Stimulated activated CD8-positive, alpha-beta memory T cell treated with anti-CD3 and anti-CD28 coated beads, Interleukin-7, amount 100 ng/mL, for 1 hour (primary cell): ENCODE data around the gene CCR1.
"Not testable (repeated sequence)": the region's sequence is repeated elsewhere in the genome, so short reads cannot be mapped to it uniquely, and the experiment has no call there.

Experiments
- DNase-seq, 2 donors: peaks; one replicate each; pipeline ENCODE4 v3.0.0-alpha.2; 2020; ENCODE audit warnings: low read depth in 2 of 2

Gene CCR1

GRCh38 chr3:46168583-46169345 lies 39.3 kb downstream of the CCR1 start:
- no peak for DNase-seq

DNA sequence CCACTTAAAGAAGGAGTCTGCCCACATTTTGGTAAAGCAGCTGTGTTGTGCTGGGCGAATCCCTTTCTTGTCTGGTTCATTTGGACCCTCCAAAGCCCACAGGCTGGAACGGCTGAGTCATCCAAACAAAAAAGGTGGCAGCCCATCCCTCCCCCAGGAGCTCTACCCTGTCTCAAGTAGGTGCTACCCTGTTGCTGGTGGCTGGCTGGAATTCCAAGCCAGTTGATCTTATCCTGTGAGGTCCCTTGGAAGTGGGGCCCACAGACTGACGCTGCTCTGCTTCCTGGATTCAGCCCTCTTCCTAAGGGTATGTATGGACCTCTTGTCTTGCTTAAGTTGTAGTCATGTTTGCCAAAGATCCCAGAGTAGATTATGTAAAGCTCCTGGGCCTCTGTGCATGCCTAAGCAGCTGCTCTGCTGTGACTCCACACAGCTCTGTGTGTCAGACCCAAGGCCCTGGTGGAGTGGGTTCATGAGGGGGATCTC lies 44.5 kb downstream of the CCR1 start:
- no peak for DNase-seq

GRCh38 chr3:46162975-46163555 lies 45.0 kb downstream of the CCR1 start:
- DNase-seq: no peak

- DNase-seq: not testable (repeated sequence)
These were observed 50.4 kb downstream of the CCR1 start for GRCh38 chr3:46157685-46158084.

DNA sequence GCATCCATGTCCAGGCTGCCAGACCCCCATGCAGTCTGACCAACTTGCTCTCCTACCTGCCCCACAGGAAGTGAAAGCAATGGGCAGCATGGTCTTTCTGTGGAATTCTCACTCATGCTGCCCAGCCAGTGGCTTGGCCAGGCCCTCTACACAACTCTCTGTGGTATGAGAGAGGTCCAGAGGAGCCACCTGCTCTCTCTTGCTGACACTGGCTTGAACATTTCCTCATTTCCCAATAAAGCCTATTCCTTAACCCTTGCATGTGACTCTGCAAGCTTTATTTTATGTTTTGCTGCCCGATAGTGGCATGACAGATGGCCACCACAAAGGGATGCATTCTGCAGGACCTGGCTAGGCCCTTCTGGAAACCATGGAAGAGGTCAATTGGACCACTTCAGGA lies 53.8 kb downstream of the CCR1 start:
- no peak for DNase-seq
